HG02885 (cell line): ENCODE measurements around the gene FBXL15.

Source experiments
- ATAC-seq: cut with Tn5 transposase; IDR thresholded peaks from one replicate; pipeline ENCODE4 v1.9.1; 2021; ENCODE audit warnings: mild to moderate bottlenecking; ENCODE audit not compliant: unreplicated experiment, poor library complexity

The FBXL15 gene

GRCh38 chr10:102424145-102424544 lies 3.5 kb downstream of the FBXL15 start:
- no peak for ATAC-seq

GRCh38 chr10:102424916-102425315 lies 4.3 kb downstream of the FBXL15 start:
- ATAC-seq = no peak

- no peak for ATAC-seq
These were observed 4.8 kb downstream of the FBXL15 start for GRCh38 chr10:102425444-102425843.

GRCh38 chr10:102426803-102427287 lies 6.2 kb downstream of the FBXL15 start:
- ATAC-seq = no peak

GRCh38 chr10:102429468-102429867 lies 8.8 kb downstream of the FBXL15 start:
- no peak for ATAC-seq

- no peak for ATAC-seq
These were observed 11.0 kb downstream of the FBXL15 start for GRCh38 chr10:102431452-102432124.

GRCh38 chr10:102432162-102432950 lies 11.7 kb downstream of the FBXL15 start, which contains the start of gene CUEDC2:
CUEDC2 (minus strand) TSS chr10:102432574; CDS start chr10:102425188, 7,386 bp downstream.
- peak; percentile 90 for ATAC-seq

GRCh38 chr10:102433619-102434046 lies 13.0 kb downstream of the FBXL15 start:
- no peak for ATAC-seq

GRCh38 chr10:102434394-102435132 lies 13.9 kb downstream of the FBXL15 start:
- no peak for ATAC-seq

- ATAC-seq = no peak
These were observed 14.5 kb downstream of the FBXL15 start for GRCh38 chr10:102435133-102435497.

- ATAC-seq = no peak
These were observed 15.0 kb downstream of the FBXL15 start for GRCh38 chr10:102435529-102436233.

- ATAC-seq = no peak
These were observed 15.7 kb downstream of the FBXL15 start for GRCh38 chr10:102436312-102436711.

- no peak for ATAC-seq
These were observed 16.9 kb downstream of the FBXL15 start for GRCh38 chr10:102437515-102437914.

GRCh38 chr10:102438374-102438773 lies 17.7 kb downstream of the FBXL15 start:
- no peak for ATAC-seq

GRCh38 chr10:102444851-102445250 lies 24.2 kb downstream of the FBXL15 start:
- no peak for ATAC-seq

GRCh38 chr10:102449321-102450123 lies 28.9 kb downstream of the FBXL15 start:
- peak; percentile 56 for ATAC-seq

- peak; percentile 3 for ATAC-seq
These were observed 29.4 kb downstream of the FBXL15 start for GRCh38 chr10:102450124-102450373.

- ATAC-seq = peak; percentile 79
These were observed 29.9 kb downstream of the FBXL15 start for GRCh38 chr10:102450374-102451104.
